A549 (cell line): ENCODE results near the gene MMP2. TPM values are rescaled to one million over a fixed set of nuclear protein-coding genes. Genes with fewer than 3 reads are reported as not detected.

ENCODE experiments used
- ATAC-seq, 2 experiments: fragments of 200-7000 bp in 1 of 2; fragments of >200 bp in 1 of 2; cut with Nextera tagmentation in 1 of 2; cut with Tn5 transposase in 1 of 2; 3 replicates each; pipeline versions ENCODE4 v1.8.0 to v1.9.1; 2018 to 2020; ENCODE audit warnings: mild to moderate bottlenecking in 1 of 2, moderate library complexity in 1 of 2
- CTCF ChIA-PET: fragments of 300-600 bp; sonication (Branson Sonifier 250); formaldehyde crosslinking; extraction: SDS; loops from one replicate; lab custom pipeline; 2021; ENCODE audit warnings: antibody characterized with exemption, inconsistent platforms; lab: Yijun Ruan, JAX
- POLR2A ChIA-PET: fragments of 350-600 bp; formaldehyde crosslinking; extraction: SDS; loops from one replicate; lab custom pipeline; 2021; ENCODE audit warnings: antibody characterized with exemption, inconsistent platforms; lab: Yijun Ruan, JAX
- DNase-seq, 2 experiments: peaks; one replicate each; pipeline versions ENCODE4 v3.0.0 to v3.0.0-alpha.2; 2011 to 2016; ENCODE audit warnings: low read depth in 1 of 2, low spot score in 1 of 2
- FAIRE-seq: peaks from 2 replicates; lab custom pipeline; 2011; peaks lifted over from hg19 to GRCh38; lab: Jason Lieb, UNC
- H3K27ac ChIP-seq, 2 experiments: fragments of >200 bp; sonication (Bioruptor Twin); formaldehyde crosslinking; 3 replicates each; pipeline ENCODE4 v1.5.1; 2016 to 2017
- H3K4me1 ChIP-seq: fragments of >200 bp; sonication (Bioruptor Twin); formaldehyde crosslinking; 3 replicates; pipeline ENCODE4 v1.6.1; 2016
- H3K4me2 ChIP-seq: fragments of >200 bp; sonication (Bioruptor Twin); formaldehyde crosslinking; 3 replicates; pipeline ENCODE4 v1.6.1; 2016
- H3K4me3 ChIP-seq: fragments of >200 bp; sonication (Bioruptor Twin); formaldehyde crosslinking; 3 replicates; pipeline ENCODE4 v1.5.1; 2016
- H3K9me3 ChIP-seq: fragments of >200 bp; sonication (Bioruptor Twin); formaldehyde crosslinking; 3 replicates; pipeline ENCODE4 v1.6.1; 2016
- BCL3 ChIP-seq: fragments of >200 bp; sonication (Bioruptor Twin); formaldehyde crosslinking; IDR thresholded peaks from 3 replicates; pipeline ENCODE4 v1.6.1; 2016
- CBX8 ChIP-seq: fragments of 200-600 bp; sonication (generic); IDR thresholded peaks from 2 replicates; pipeline ENCODE4 v1.6.1; 2016
- CHD2 ChIP-seq: fragments of 150-350 bp; IDR thresholded peaks from 2 replicates; pipeline ENCODE4 v1.6.1; 2014; ENCODE audit warnings: low read length; ENCODE audit not compliant: partially characterized antibody
- E2F6 ChIP-seq: IDR thresholded peaks from 2 replicates; pipeline ENCODE4 v1.6.1; 2012; ENCODE audit warnings: low read depth, borderline replicate concordance
- EHMT2 ChIP-seq: fragments of 200-600 bp; sonication (generic); IDR thresholded peaks from 2 replicates; pipeline ENCODE4 v1.6.1; 2016; ENCODE audit warnings: antibody characterized with exemption, low read depth, mild to moderate bottlenecking, moderate library complexity
- EP300 ChIP-seq, 2 experiments: fragments of >200 bp; sonication (Bioruptor Twin); formaldehyde crosslinking; IDR thresholded peaks; 2 replicates in 1 of 2; 3 replicates in 1 of 2; pipeline ENCODE4 v1.6.1; 2016 to 2017
- FOSL2 ChIP-seq, 2 experiments: fragments of 450-650 bp in 1 of 2; fragments of >200 bp in 1 of 2; sonication (Bioruptor Twin) in 1 of 2; formaldehyde crosslinking; IDR thresholded peaks; 2 replicates each; pipeline versions ENCODE4 v1.5.0 to v1.6.1; 2016 to 2020; ENCODE audit warnings: mild to moderate bottlenecking in 1 of 2, moderate library complexity in 1 of 2
- FOXS1 ChIP-seq: fragments of 250-450 bp; sonication (Bioruptor Pico); IDR thresholded peaks from 2 replicates; pipeline ENCODE4 v1.5.0; 2020; ENCODE audit warnings: mild to moderate bottlenecking, moderate library complexity
- HES2 ChIP-seq: fragments of >200 bp; sonication (Bioruptor Twin); formaldehyde crosslinking; IDR thresholded peaks from 2 replicates; pipeline ENCODE4 v1.6.1; 2016
- HEYL ChIP-seq: fragments of 250-450 bp; sonication (Bioruptor Pico); IDR thresholded peaks from 2 replicates; pipeline ENCODE4 v1.8.0; 2021; ENCODE audit warnings: mild to moderate bottlenecking, moderate library complexity
- HMGXB4 ChIP-seq: fragments of 250-450 bp; sonication (Bioruptor Pico); IDR thresholded peaks from 2 replicates; pipeline ENCODE4 v1.5.0; 2021; ENCODE audit warnings: mild to moderate bottlenecking, moderate library complexity, borderline replicate concordance
- HOXB5 ChIP-seq: fragments of 250-450 bp; sonication (Bioruptor Pico); IDR thresholded peaks from 2 replicates; pipeline ENCODE4 v1.5.0; 2020; ENCODE audit warnings: mild to moderate bottlenecking, moderate library complexity
- JUNB ChIP-seq: fragments of >200 bp; sonication (Bioruptor Twin); formaldehyde crosslinking; IDR thresholded peaks from 2 replicates; pipeline ENCODE4 v1.6.1; 2016
- KDM1A ChIP-seq: fragments of 200-600 bp; sonication (generic); IDR thresholded peaks from 2 replicates; pipeline ENCODE4 v1.6.1; 2016; ENCODE audit warnings: low read depth, mild to moderate bottlenecking
- MAFK ChIP-seq: fragments of 450-650 bp; IDR thresholded peaks from 2 replicates; pipeline ENCODE4 v1.6.1; 2014; ENCODE audit not compliant: partially characterized antibody
- MYC ChIP-seq: IDR thresholded peaks from 2 replicates; pipeline ENCODE4 v1.6.1; 2012; ENCODE audit warnings: mild to moderate bottlenecking, inconsistent platforms, low read length, improper control_type of control experiment, borderline replicate concordance
- NR3C1 ChIP-seq: fragments of >200 bp; sonication (Bioruptor Twin); formaldehyde crosslinking; IDR thresholded peaks from 3 replicates; pipeline ENCODE4 v1.6.1; 2017
- PHF8 ChIP-seq: fragments of 200-600 bp; sonication (generic); IDR thresholded peaks from 2 replicates; pipeline ENCODE4 v1.6.1; 2016; ENCODE audit warnings: low read depth, mild to moderate bottlenecking, antibody characterized with exemption, moderate library complexity, borderline replicate concordance
- POLR2AphosphoS2 ChIP-seq: conservative IDR thresholded peaks from 2 replicates; pipeline ENCODE4 v1.6.1; 2012; ENCODE audit warnings: low read length, improper control_type of control experiment, inconsistent platforms
- REST ChIP-seq: fragments of 200-600 bp; sonication (generic); IDR thresholded peaks from 2 replicates; pipeline ENCODE4 v1.6.1; 2016; ENCODE audit warnings: antibody characterized with exemption, mild to moderate bottlenecking, moderate library complexity
- RFX5 ChIP-seq: fragments of 450-650 bp; IDR thresholded peaks from 2 replicates; pipeline ENCODE4 v1.7.1; 2014; ENCODE audit warnings: antibody characterized with exemption, mild to moderate bottlenecking, moderate library complexity
- SREBF2 ChIP-seq: fragments of 450-650 bp; IDR thresholded peaks from 2 replicates; pipeline ENCODE4 v1.6.1; 2014; ENCODE audit warnings: mild to moderate bottlenecking, moderate library complexity
- ZFP36 ChIP-seq: fragments of 450-650 bp; IDR thresholded peaks from 2 replicates; pipeline ENCODE4 v1.6.1; 2014; ENCODE audit warnings: borderline replicate concordance; ENCODE audit not compliant: partially characterized antibody
- WGBS: methylation state at CpG from one replicate; pipeline ENCODE4 v1.1.6; 2017; ENCODE audit errors: missing lambda C conversion rate; 5-methylcytosine and 5-hydroxymethylcytosine counted together
- polyA plus RNA-seq, 4 experiments: library from polyadenylated mRNA; depleted of rRNA in 3 of 4; stranded (reverse); fragments of >200 nt; fragmentation: RNase III in 1 of 4; extraction: RNeasy Plus Mini Kit Qiagen cat#74134 plus additional on column Dnase treatment in 1 of 4; gene quantifications; 2 replicates in 3 of 4; 3 replicates in 1 of 4; pipeline ENCODE4 v1.2.3, GENCODE V29; 2011 to 2017

The MMP2 gene
- polyA plus RNA-seq, 2 of the 4 experiments (the other 2 are of a cell fraction): 11.5 to 11.8 TPM

GRCh38 chr16:55471448-55472097, 7.4 kb upstream of the MMP2 start:
- POLR2A ChIA-PET: interaction anchor here (0.9 kb wide), 1 partner anchor 8 kb away, joined by 4 read pairs; no protein-coding TSS in a partner anchor
- H3K4me3 ChIP-seq: no peak overlapping the region
- peak; percentile 50 for TF ChIP-seq JUNB
- TF ChIP-seq FOSL2 (IDR thresholded peaks at IDR 0.05): peak; percentile 76
- TF ChIP-seq FOSL2 (CRISPR knock-in tag; IDR thresholded peaks at IDR 0.05): peak; percentile 78
- peak; percentile 6 for TF ChIP-seq ZFP36
- no peak for TF ChIP-seq RFX5
- no peak for TF ChIP-seq POLR2AphosphoS2
- TF ChIP-seq FOXS1 (CRISPR knock-in tag): no peak
- H3K4me1 ChIP-seq: peaks cover 28% of the 10 kb centered on the region
- CTCF ChIA-PET: interaction anchor here (0.7 to 16.8 kb wide), 7 partner anchors 9 to 229 kb away, joined by 3 to 554 read pairs (median 4); no protein-coding TSS in a partner anchor
- no peaks in the 10 kb centered on the region for H3K9me3 ChIP-seq
- peak overlapping the region; percentile 65 for H3K4me2 ChIP-seq
- peak; percentile 23 for FAIRE-seq
- peak overlapping the region; percentile 60 to 81; a peak in 5 of 6 replicates for H3K27ac ChIP-seq
- DNase-seq: peak in 1 of 2 experiments; percentile 55
- 19% methylated on average over 4 of the region's 4 CpGs for WGBS
- peak; percentile 84 to 86 for ATAC-seq

GRCh38 chr16:55473587-55473986, 5.4 kb upstream of the MMP2 start:
- Histone ChIP-seq H3K4me2 (no peak overlapping the region), H3K4me3 (no peak overlapping the region), H3K27ac (no peak overlapping the region), H3K9me3 (no peaks in the 10 kb centered on the region), H3K4me1 (peaks cover 28% of the 10 kb centered on the region)
- no peak for FAIRE-seq
- ChIA-PET CTCF (interaction anchor here (1.0 to 16.8 kb wide), 3 partner anchors 8 to 227 kb away, joined by 3 to 554 read pairs (median 55); no protein-coding TSS in a partner anchor), POLR2A (no interaction called here)
- no peak for ATAC-seq
- TF ChIP-seq PHF8 (no peak), NR3C1 (no peak), HMGXB4 (CRISPR knock-in tag) (no peak), HEYL (CRISPR knock-in tag) (no peak), REST (no peak), MAFK (peak; percentile 94), RFX5 (no peak)
- WGBS: 89% methylated on average over 2 of the region's 2 CpGs
- no peak for DNase-seq

- 90% methylated on average over 3 of the region's 3 CpGs for WGBS
- H3K9me3 ChIP-seq: no peaks in the 10 kb centered on the region
- ChIA-PET POLR2A (no interaction called here), CTCF (interaction anchor here (2.3 to 5.3 kb wide), 2 partner anchors 10 to 69 kb away, joined by 6 to 55 read pairs; no protein-coding TSS in a partner anchor)
- peaks cover 31% of the 10 kb centered on the region for H3K4me1 ChIP-seq
- no peak for DNase-seq
- no peak for FAIRE-seq
- H3K4me2 ChIP-seq: no peak overlapping the region
- TF ChIP-seq HES2 (no peak), E2F6 (no peak), CBX8 (no peak), SREBF2 (no peak), JUNB (no peak), KDM1A (no peak), MYC (no peak), EP300 (IDR thresholded peaks at IDR 0.05) (no peak), EHMT2 (no peak), HOXB5 (CRISPR knock-in tag) (no peak), NR3C1 (no peak), BCL3 (no peak), CHD2 (no peak)
- no peak overlapping the region for H3K4me3 ChIP-seq
- H3K27ac ChIP-seq: no peak overlapping the region
- no peak for ATAC-seq
Measured at GRCh38 chr16:55474821-55475220, 4.2 kb upstream of the MMP2 start.
